Measurements from ENCODE around the gene TNNT1.
"Not testable (repeated sequence)": the region's sequence is repeated elsewhere in the genome, so short reads cannot be mapped to it uniquely, and the experiment has no call there.

The TNNT1 gene

DNA sequence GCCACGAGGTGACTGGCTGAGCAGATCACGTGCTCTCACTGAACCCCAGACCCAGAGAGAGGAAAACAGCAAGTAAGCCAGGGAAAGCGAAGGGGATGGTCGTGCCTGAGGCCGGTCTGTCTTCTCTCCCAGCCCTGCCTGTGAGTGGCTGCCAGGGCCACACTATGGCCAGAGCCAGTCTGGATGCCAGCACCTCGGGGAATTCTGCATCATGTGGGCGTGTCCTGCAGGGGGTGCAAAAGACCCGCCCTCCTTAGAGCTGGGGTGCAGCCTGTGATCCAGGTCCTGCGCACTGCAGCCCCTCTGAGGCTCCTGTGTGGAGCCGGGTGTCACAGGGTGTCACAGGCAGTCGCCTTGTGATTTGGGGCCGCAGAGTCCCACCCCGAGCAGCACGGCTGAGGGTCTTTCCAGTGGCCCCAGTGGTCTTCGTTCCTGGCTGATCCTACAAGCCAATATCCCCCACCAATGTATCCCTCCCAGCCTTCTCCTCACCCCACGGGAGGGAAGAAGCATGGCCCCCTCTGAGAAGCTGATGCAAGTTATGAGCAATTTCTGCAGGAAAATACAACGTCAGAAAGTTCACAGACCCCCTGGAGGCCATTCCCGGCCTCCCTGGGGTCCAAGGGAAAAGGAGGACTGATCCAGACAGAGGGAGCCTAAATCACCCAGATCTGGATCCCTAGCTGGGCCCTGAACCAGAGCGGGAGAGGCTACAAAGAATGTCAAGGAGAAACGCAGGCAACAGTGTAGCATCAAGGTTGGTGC lies 39.3 kb downstream of the TNNT1 start:
- DNase-seq (ENCODE audit: low spot score): no peak

DNA sequence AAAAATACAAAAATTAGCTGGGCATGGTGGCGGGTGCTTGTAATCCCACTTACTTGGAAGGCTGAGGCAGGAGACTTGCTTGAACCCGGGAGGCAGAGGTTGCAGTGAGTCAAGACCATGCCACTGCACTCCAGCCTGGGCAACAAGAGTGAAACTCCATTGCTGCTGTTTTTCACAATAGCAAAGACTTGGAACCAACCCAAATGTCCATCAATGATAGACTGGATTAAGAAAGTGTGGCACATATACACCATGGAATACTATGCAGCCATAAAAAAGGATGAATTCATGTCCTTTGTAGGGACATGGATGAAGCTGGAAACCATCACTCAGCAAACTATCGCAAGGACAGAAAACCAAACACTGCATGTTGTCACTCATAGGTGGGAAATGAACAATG lies 41.8 kb downstream of the TNNT1 start:
- DNase-seq (ENCODE audit: low spot score): not testable (repeated sequence)

DNA sequence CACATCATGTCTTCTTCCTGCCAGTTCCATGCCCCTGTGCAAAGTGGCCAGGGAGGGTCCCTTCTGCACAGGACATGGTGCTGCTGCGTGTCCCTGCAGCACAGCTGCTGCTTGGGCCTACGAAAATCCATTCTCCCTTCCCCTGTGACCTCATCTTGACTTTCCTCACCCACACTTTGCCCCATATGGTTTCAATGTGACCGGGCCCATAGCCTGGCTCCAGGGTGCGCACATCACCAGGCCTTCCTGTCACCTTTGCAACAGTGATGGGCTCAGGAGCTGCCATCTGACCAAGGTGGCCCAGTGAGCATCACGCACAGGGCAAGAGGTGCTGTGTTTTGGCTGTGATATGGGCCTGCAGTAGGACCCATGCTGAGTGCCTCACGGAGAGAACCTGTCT lies 42.4 kb downstream of the TNNT1 start:
- no peak for DNase-seq (ENCODE audit: low spot score)

DNA sequence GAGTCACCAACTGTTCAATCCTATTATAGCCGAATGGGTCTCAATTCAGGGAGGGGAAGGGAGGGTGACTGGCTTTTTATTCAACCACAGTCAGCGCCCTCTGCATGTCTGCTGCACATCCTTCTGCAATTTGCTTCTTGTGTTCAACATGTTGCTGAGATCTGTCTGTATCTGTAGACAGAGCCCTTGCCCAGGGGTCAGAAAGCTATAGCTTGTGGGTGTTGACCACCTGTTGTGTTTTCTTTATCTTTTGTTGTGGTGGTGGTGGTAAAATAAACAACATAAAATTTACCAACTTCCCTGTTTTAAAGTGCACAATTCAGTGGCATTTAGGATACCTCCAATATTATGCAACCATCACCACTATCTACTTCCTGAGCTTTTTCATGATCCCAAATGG lies 43.8 kb downstream of the TNNT1 start:
- no peak for DNase-seq (ENCODE audit: low spot score)

DNA sequence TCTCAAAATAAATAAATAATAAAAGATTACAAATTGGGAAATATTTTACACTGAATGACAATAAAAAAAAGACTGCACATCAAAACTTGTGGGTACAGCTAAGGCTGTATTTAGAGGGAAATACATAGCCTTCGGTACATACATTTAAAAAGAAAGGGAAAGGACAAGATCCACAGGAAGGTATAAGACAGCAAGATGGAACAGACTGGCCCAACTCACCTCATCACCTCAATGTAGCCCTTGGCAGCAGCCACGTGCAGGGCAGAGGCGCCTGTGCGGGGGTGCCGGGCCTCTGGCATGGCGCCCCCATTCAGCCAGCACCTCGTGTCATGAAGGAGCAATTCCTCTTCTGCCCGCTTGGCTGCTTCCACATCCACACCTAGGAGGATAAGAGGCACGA lies 45.8 kb downstream of the TNNT1 start:
- DNase-seq (ENCODE audit: low spot score): no peak

DNA sequence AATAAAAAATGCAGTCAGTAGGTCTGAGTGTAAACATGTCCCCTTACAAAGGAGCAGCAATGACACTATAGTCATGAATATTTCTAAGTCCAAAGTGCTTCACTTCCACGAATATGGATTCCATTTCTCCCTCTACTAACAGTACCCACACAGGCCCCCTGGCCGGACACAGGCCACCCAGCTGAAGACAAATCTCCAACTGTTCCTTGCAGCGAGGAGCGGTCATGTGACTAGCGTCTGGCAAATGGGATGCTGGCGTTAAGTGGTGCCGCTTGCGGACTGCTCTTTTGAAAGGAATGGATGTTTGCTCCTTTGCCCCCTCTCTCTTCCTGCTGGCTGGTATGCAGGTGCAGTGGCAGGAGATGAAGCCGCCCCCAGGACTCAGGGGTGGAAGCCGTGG lies 47.7 kb downstream of the TNNT1 start:
- no peak for DNase-seq (ENCODE audit: low spot score)

DNA sequence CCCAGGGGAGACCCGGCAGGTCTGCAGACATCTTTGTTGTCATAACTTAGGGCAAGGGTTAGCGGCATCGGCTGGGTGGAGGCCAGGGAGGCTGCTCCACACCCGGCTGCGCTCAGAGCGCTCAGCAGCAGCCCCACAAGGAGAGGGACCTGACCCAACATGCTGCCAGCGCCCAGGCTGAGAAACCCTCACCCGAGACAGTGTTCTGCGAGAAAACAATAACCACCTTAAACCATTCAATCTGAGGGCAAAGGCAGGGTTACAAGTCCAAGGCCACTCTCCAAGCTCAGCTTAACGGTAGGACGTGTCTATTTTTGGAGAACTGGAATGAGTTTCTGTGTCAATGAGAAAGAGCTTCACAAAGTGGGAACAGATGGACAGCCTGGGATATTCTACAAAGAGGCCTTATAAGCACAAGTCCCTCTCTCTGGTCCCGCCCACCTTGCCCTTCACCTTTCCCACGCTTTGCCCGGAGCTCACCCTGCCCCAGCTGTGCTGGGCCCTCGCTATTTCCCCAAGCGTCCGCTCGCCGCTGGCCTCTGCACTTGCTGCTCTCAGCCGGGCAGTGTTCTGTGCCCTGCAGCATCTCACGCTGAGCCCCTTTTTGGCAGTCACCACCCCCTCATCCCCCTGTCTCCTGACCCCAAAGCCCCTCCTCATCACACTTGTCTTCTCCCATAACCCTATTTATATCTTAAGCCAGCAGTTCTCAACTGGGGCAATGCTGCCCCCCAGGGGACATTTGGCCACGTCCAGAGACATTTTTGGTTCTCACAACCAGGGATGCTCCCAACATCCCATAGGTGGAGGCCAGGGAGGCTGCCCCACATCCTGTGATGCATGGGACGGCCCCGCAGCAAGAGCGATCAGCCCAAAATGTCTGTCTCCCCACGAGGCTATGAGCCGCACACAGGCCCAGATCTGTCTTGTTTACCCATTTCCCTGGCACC lies 49.2 kb downstream of the TNNT1 start:
- no peak for DNase-seq (ENCODE audit: low spot score)

DNA sequence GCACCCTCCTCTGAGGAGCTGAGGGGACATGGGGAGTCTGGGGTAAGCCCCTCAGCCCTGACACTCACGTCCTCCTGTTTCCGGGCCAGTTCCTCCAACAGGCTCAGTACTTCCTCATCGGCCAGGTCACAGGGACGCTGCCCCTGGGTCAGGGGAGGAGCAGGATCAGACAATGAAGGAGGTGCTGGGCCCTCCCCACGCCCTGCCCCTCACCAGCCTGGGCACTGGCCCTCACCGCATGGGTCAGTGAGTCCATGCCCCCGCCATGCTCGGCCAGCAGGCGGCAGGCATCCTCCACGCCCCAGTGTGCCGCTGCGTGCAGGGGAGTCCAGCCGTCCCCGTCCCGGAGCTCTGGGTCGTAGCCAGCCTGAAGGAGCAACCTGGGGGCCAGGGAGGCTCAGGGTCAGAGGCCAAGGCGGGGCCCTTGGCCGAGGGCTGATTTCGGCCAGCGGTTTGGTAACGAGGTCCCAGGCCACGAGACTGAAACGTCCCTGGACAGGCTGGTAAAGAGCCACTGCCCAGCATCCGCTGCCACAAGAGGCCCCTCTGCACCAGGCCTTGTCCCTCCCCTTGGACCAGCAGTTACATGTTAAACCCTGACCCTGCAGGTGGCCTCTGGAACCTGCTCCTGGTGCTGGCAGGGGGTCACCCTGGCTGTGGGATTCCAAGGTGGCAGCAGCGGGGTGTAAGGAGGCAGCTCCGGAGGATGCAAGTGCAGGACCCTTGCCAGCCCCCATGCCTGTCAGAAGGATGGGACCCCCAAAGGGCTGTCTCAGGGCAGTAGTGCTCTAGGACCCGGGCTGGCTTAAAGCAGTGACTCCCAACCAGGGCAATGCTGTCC lies 50.1 kb downstream of the TNNT1 start:
- peak; percentile 47 for DNase-seq (ENCODE audit: low spot score)

DNA sequence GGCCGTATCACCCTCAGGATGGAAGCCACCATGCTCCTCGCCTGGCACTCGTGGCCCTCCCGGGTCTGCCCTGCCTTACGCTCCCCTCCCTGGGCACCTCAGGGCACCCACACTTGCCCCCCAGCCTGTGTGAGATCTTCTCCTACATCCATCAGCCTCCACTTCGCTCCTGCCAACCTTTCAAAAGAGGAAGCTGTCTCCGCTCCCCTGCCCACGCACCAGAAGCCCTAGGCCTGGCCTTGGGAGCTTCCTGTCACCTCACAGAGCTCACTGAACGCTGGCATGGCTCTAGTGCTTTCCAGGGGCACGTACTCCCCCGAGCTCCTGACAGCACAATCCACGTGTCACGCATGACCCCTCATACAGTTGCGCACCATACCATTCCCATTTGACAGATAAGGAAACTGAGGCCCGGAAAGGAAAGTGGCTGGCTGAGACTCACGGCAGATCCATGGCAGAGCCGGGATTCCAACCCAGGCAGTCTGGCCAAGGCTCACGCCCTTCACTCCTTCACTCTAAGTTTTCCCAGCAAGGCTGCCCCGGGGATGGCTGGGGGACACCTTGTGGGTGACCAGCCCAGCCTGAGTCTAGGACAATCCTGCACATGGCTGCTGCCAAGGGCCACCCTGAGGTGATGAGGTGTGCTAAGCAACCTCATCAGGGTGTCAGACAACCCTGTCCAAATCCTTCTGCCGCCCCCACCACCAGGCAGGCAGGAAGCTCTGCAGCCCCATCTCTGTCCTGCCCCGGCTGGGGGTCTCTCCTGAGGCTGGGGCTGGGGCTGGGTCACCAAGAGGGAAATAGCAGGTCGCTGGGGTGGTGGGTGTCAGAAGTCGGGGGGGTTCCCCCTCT lies 50.9 kb downstream of the TNNT1 start:
- DNase-seq (ENCODE audit: low spot score): no peak

DNA sequence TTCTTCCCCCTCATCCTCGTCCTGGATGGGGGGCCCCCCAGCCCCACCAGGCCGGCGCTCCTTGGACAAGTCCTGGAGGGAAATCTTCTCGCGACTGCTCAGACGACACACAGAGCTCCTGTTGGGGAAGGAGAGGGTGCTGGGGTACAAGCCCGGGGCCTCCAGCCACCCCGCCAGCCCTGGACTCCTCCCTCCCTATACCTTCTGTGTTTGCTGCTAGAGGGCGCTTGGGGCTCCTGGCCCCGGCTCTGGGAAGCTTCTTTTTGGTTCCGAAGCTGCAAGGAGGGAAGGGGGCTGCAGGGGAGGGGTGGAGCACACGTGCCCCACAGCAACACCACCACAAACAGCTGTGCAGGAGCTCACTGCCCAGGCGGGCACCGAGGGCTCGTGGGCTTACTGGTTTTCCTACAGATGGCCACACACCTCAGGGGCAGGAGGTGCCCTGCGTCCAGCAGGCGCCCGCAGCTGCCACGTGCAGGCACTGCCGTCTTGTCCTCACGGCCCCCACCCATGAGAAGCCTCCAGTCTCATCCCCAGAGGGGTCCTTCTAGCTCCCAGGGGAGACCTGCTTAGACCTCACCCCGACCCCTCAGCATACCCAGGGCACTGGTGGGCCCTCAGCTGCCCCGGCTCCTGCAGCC lies 52.8 kb downstream of the TNNT1 start:
- DNase-seq (ENCODE audit: low spot score): peak; percentile 46

DNA sequence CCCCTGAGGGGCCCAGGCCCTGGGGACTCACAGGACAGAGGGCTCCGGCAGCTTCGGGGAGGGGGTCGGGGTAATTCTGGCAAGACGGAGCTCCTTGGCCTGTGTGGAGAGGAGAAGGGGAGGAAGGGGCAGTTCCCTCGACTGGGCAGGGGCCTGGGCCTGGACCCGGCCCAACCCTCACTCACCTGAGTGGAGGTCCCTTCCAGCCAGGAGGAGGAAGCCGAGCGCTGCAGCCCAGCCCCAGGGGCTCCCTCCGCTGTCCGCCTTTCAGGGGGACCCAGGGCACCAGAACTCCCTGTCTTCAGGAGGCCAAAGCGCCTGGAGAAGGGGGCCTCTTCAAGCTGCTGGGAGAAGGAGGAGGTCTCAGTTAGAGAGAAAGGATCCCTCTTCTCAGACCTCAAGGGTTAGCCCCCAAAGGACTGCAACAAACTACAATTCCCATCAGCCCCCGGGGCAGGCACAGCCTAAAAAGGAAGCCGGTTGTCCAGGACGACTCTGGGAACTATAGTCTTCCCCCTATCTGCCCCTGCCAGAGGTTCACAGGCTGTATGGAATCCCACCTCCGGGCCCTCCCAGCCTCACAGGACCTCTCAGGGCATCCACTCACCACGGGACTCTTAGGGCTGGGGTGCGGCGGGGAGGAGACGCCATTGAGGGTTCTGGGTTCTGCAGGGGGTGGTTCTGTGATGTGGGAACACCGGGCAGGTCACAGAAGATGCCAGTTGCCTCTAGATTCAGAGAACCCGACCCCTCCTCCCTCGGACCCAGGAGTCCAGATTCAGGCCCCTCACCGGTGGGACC lies 53.5 kb downstream of the TNNT1 start:
- peak; percentile 58 for DNase-seq (ENCODE audit: low spot score)

DNA sequence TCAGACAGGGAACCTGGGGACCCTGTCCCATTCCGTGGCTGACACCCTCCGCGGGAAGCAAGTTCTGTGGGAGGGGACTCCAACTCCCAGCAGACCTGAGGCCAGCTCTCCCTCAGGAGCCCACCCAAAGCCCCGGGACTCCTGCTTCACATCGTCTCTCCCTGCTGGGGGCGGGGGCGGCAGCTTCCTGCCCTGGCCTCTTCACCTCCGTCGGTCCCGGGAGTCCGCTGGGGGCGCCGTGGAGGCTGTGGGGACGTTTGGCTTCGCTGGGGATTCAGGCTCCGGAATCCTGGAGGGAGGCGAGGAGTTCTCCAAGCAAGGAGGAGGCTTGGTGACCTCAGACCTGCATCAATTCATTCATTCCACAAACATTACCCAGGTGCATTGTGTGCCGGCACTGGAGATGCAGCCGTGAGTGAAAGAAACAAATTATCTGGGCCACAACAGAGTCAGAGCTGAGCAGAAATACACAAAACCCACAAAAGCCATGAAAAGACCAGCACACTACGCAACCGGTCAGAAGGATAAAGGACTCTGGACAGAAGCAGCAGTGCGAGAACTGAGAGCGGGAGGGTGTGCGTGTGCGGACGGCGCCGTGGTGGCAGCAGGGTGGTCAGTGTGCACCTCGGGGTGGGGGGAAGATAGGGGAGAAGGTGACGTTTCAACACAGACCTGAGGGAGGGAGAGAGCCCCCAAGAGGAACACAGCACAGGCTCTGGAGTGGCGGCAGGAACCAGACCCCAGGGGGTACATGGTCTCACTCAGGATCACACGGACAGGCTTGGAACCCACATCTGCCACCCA lies 54.3 kb downstream of the TNNT1 start:
- peak; percentile 79 for DNase-seq (ENCODE audit: low spot score)

DNA sequence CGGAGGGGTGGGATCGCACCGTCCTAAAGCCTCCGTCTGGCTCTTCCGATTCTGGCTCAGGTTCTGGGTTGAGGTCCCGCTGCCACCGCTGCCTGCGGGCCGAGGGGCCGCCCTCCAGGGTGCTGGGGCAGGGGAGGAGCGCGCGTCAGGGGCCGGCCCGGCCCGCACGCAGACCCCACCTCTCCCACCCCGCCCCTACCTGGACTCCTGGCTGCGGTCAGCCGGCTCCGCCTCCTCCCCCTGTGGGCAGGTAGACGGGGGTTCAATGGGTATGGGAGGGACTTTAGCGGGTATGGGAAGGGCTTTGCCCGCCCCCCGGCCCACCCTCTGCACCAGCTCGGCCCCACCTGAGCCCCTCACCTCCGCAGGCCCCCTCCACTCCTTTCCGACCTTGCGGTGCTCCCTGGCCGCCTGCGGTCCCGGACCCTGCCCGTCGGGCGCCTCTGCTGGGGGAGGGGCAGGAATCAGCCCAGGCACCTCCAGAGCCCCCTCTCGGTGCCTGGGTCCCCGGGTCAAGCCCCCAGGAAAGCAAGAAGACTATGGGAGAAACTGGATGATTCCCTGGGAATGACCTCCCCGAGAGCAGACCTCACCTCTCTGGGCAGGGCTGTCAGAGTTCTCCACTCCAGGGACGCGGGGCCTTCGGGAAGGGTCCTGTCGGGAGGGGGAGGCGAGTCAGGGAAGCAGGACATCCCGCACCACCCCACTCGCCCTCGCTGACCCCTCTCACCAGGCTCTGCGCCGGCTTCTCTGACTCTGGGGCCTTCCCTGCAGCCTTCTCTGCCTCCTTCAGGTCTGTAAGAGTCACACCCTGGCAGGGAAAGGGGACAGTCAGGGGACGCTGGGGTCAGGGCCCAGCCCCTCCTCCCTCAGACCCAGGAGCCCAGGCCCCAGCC lies 56.3 kb downstream of the TNNT1 start:
- DNase-seq (ENCODE audit: low spot score): peak; percentile 61

DNA sequence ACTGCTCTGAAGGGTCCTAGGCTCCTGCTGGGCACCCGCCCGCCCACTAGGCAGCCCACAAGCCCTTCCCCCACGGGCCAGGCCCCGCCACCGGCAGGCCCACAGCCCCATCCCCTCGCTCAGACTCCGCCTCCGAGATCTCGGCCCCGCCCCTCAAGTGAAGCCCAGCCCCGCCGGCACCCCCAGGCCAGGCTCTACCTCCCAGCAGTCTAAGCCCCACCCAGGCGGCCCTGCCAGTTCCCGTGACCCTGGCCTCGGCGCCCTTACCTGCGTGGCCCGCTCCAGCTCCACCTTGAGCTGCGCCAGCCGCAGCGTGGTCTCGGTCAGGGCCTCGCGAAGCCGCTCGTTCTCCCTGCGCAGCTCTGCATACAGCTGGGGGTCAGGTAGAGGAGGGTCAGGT lies 57.1 kb downstream of the TNNT1 start:
- DNase-seq (ENCODE audit: low spot score): peak; percentile 85

DNA sequence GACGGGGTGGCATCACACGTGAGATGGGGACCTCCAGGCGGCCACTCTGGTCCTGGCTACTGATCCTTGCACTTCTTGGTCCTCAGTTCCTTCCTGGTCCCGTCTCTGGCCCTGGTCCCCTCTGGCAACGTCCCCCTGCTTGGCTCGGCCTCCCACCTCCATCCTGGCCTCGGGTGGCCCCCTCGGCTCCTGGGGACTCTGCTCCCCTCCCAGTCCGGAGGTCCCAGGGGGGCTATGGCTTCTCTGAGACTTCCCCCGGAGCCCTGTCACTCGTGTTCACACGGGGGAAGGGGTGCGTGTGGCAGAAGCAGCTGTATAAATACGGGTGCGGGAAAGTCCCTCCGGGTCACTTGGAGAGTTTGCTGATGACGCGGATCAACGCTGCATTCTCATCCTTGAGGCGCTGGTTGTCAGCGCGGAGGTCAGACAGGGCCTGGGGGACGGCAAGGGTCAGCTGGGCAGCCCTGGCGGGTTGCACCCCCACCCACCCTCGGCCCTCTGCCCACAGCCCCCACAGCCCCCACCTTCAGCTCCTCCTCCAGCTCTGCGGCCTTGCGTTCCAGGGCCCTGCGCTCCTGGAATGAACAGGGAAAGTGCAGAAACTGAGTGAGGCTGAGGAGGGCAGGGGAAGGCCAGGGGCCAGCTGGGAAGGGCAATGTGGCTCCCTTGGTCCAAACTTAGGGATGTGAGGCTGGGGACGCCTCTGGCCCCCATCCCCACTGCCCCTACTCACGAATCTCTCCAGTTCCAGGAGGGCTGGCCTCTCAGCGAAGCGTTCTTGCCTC lies 57.7 kb downstream of the TNNT1 start:
- peak; percentile 44 for DNase-seq (ENCODE audit: low spot score)

DNA sequence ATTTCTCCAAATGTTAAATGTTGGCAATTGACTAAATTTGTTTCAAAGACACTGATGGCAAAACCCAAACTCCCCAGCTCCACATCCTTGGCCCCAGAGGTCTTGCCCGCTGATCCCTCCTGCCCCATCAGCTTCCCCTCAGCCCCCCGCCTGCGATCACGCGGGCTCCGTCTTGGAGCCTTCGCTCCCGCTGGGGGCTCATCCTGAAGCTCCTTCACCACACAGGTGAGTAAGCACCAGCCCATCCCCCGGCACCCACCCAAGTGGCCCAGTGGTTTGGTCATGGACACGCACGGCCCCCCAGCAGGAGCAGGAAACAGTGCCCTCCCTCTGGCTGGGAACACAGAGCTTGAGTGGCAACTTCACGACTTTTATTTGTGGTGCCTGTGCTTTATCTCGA lies 58.4 kb downstream of the TNNT1 start:
- DNase-seq (ENCODE audit: low spot score): no peak

DNA sequence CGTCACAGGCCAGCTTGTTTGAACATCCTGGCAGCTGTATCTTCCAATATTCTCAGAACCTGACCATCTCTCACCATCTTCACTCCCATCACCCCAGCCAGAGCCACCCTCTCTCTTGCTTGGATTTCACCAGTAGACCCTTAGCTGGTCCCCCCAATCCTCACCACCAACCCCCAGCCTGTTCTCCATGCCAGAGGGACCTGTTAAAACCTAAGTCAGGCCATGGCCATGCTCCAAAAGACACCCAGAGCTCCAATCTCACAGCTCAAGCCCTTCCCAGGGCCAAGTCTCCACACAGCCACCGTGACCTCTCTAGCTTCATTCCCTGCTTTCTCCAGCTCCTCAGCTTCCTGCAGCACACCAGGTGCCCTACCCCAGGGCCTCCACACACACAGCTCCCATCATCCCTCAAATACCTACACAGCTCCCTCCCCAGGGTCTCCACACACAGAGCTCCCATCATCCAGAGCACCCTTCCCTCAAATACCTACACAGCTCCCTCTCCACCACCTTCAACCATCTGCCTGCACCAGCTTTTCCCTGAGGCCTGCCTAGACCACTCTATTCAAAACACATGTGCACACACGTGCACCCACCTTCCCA lies 59.6 kb downstream of the TNNT1 start:
- no peak for DNase-seq (ENCODE audit: low spot score)

Data from ecto neural progenitor cell (in vitro differentiated cells).